AG04450 (cell line): Measurements from ENCODE around the gene TMEM8B. TPM values are rescaled to one million over a fixed set of nuclear protein-coding genes. Genes with fewer than 3 reads are reported as not detected.
A peak's percentile ranks its signal among the peaks of the same experiment; 100 is the strongest.

Experiments
- CTCF ChIA-PET: fragments of 300-600, 350-600 bp; formaldehyde crosslinking; extraction: SDS; loops from one replicate; lab custom pipeline; 2022; ENCODE audit warnings: antibody characterized with exemption, inconsistent platforms; lab: Charles Lee
- POLR2A ChIA-PET: fragments of 350-600 bp; formaldehyde crosslinking; extraction: SDS; loops from one replicate; lab custom pipeline; 2021; ENCODE audit warnings: antibody characterized with exemption, inconsistent platforms; lab: Yijun Ruan, JAX
- DNase-seq: peaks from one replicate; pipeline ENCODE4 v3.0.0-alpha.2; 2011; ENCODE audit warnings: low read depth, low spot score
- H3K27ac ChIP-seq: one replicate; pipeline ENCODE4 v1.5.1; 2012; ENCODE audit warnings: low read depth, low read length, control low read depth
- H3K27me3 ChIP-seq: one replicate; pipeline ENCODE4 v1.6.0; 2012; ENCODE audit warnings: low read length; ENCODE audit not compliant: control insufficient read depth, insufficient read depth
- H3K4me3 ChIP-seq: 2 replicates; pipeline ENCODE4 v1.5.1; 2011; ENCODE audit warnings: mild to moderate bottlenecking, low read depth, low read length, control low read depth
- H3K9me3 ChIP-seq: 2 replicates; pipeline ENCODE4 v1.5.1; 2012; ENCODE audit warnings: low read length; ENCODE audit not compliant: control insufficient read depth, insufficient read depth
- CTCF ChIP-seq: IDR thresholded peaks from 2 replicates; pipeline ENCODE4 v1.5.1; 2011; ENCODE audit warnings: low read depth, low read length, control low read depth, inconsistent platforms
- polyA plus RNA-seq: library from polyadenylated mRNA; depleted of rRNA; stranded (reverse); fragments of >200 nt; gene quantifications from 2 replicates; pipeline ENCODE4 v1.2.3, GENCODE V29; 2011

The TMEM8B gene
- polyA plus RNA-seq, 1 experiment, result 3.3 TPM

GRCh38 chr9:35829764-35830096 lies 702 bp downstream of the TMEM8B start:
- no peak for DNase-seq
- Histone ChIP-seq H3K4me3 (peak overlapping the region; percentile 73), H3K27ac (no peak overlapping the region), H3K27me3 (no peaks in the 10 kb centered on the region), H3K9me3 (no peaks in the 10 kb centered on the region)
- TF ChIP-seq CTCF, result no peak
- POLR2A ChIA-PET, result interaction anchor here (0.6 kb wide), 1 partner anchor 79 kb away, joined by 3 read pairs; no protein-coding TSS in a partner anchor
- CTCF ChIA-PET, result no interaction called here

- no peak for DNase-seq
- POLR2A ChIA-PET, result no interaction called here
Observed at GRCh38 chr9:35831040-35831439, 2.0 kb downstream of the TMEM8B start.

GRCh38 chr9:35832814-35833213 lies 3.8 kb downstream of the TMEM8B start:
- ChIA-PET POLR2A (no interaction called here), CTCF (no interaction called here)

More at GRCh38 chr9:35831040-35831439, 2.0 kb downstream of the TMEM8B start:
- no peak overlapping the region for H3K27ac ChIP-seq
- CTCF ChIA-PET, result interaction anchor here (0.9 to 1.8 kb wide), 2 partner anchors 41 to 51 kb away, joined by 5 to 8 read pairs; no protein-coding TSS in a partner anchor
- no peak overlapping the region for H3K4me3 ChIP-seq
- H3K9me3 ChIP-seq, result no peaks in the 10 kb centered on the region
- TF ChIP-seq CTCF, result no peak
- H3K27me3 ChIP-seq, result no peaks in the 10 kb centered on the region

GRCh38 chr9:35834260-35835215 lies 5.5 kb downstream of the TMEM8B start:
- ChIA-PET CTCF (interaction anchor here (1.2 kb wide), 1 partner anchor 44 kb away, joined by 4 read pairs; no protein-coding TSS in a partner anchor), POLR2A (no interaction called here)
- no peaks in the 10 kb centered on the region for H3K27me3 ChIP-seq
- DNase-seq, result no peak
- no peak for TF ChIP-seq CTCF
- H3K4me3 ChIP-seq, result no peak overlapping the region
- no peaks in the 10 kb centered on the region for H3K9me3 ChIP-seq
- no peak overlapping the region for H3K27ac ChIP-seq

More at GRCh38 chr9:35832814-35833213, 3.8 kb downstream of the TMEM8B start:
- Histone ChIP-seq H3K27me3 (no peaks in the 10 kb centered on the region), H3K9me3 (no peaks in the 10 kb centered on the region), H3K4me3 (no peak overlapping the region), H3K27ac (no peak overlapping the region)
- TF ChIP-seq CTCF, result no peak
- DNase-seq, result no peak

- Histone ChIP-seq H3K4me3 (no peak overlapping the region), H3K27me3 (no peaks in the 10 kb centered on the region), H3K27ac (no peak overlapping the region), H3K9me3 (no peaks in the 10 kb centered on the region)
- ChIA-PET CTCF (no interaction called here), POLR2A (no interaction called here)
- no peak for DNase-seq
- peak; percentile 23 for TF ChIP-seq CTCF
Observed at GRCh38 chr9:35835216-35835632, 6.2 kb downstream of the TMEM8B start.
